Measurements from ENCODE around the gene STAT3.
"Not testable (repeated sequence)": the region's sequence is repeated elsewhere in the genome, so short reads cannot be mapped to it uniquely, and the experiment has no call there.

STAT3 gene

DNA sequence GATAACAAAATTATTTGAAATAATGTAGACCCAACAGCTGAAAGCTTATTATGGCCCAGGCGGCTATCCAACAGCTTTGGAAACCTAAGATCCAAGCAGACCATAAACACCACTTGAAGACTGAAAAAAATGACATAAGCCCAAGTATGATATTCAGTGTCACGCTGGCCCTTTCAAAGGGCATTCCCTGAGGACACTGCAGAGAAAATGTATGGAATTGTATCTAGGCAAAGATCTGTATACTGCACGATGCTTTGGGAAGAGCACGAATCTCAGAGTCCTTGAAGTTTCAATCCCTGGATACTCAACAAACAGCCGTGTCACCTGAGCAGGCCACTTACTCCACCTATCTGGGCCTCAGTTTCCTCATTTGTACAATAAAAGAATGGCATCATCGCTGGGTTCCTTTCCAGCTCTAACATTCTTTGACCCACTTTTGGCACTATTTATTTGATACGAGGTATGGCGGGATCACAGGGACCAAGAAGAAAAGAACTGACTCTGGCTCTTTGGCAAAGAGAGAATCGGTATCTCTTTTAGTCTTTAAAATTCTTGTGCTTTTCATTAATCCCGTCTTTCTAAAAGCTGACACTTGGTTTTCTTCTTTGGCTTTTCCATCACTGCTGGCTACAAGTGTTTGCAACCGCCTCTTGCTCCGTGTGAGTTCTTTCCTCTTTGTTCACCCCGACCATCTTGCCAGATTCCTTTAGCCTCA, 113.3 kb downstream of the STAT3 start:
- DNase-seq: no peak

DNA sequence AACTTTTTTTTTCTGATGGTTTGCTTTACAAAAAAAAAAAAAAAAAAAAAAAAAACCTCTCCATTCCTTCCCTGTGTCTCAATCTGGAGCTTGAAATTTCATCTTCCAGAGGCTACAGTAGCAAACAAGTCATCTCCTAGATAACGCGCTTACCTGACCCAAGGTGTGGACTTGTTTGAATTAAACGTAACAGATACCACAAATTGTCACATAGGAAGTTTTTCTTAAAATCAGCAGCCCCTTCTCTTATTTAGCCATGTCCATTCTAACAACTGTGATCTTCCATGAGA, 114.0 kb downstream of the STAT3 start:
- no peak for DNase-seq

DNA sequence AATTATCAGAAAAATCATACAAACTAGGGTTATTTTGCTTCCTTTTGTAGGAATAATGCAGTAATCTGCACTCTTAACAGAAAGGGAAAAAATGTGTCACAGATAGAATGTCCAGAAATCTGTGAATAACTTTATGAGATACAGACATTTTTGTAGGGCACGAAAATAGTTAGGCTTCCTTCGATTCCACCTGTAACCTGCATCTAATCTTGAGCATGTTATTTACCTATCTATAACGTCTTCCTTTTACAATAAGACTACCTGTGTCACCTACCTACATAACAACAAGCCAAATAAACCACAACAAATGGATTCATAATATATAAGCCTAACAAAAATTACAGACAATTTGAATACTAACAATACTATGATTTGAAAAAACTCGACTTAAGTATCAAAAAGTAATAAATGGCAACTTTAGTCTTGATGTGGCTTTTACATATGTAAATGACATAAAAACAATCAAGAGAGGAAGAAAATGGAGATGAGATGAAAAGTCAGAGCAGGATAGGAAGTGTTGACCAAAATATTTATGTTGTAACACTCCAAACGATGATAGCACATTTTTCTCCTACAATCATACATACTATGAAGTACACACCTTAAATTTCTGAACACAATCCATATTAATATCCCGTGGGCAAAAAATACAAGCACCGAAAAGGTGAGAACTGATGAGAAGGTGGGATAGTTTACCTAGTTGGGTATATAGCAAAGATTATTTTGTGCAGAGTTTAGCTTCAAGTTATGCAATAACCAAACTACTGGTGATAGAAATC, 114.6 kb downstream of the STAT3 start:
- no peak for DNase-seq

DNA sequence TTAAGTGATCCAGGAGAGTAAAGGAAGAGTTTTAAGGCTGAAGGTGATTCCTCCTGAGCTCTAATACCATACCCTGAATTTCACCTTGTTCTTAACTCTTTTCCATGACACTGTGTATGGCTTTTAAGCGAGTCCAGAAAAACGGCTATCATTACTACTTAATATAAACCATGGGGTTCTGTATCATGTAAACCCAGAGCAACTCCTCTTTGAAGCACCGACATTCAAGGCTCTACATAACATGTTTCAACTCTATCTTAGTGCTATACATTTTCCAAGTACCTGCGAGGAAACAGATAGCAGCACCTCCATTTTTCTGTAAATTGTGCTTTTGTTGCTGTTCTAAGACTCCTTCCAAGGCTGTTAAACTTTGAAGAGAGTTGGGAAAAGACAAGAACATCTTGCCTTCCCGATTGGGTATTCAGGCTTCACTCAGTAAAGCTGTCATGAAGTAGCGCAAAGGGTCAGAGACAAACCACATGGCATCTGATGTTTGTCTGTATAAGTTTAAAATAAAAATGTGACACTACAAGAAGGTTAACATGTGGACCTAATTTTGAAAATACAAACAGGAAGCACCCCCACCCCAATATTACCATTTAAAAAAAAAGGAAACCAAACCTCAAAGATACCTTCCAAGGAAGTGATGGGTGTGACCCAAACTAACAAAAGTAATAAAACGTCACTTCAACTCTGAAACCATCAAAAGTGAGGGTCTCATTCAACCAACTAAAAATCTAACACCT, 115.9 kb downstream of the STAT3 start:
- DNase-seq: no peak

DNA sequence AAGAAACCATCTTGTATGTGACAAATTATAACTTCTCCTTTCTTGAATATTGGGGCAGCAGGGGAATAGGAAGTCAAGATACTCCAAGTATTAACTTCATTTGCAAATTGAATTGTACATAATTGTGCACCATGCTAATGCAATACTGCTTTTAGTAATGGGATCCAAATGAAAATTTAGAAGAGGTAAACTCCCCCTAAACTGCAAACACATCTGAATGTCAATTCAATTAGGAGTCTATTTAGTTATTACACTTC, 116.5 kb downstream of the STAT3 start:
- DNase-seq: no peak

DNA sequence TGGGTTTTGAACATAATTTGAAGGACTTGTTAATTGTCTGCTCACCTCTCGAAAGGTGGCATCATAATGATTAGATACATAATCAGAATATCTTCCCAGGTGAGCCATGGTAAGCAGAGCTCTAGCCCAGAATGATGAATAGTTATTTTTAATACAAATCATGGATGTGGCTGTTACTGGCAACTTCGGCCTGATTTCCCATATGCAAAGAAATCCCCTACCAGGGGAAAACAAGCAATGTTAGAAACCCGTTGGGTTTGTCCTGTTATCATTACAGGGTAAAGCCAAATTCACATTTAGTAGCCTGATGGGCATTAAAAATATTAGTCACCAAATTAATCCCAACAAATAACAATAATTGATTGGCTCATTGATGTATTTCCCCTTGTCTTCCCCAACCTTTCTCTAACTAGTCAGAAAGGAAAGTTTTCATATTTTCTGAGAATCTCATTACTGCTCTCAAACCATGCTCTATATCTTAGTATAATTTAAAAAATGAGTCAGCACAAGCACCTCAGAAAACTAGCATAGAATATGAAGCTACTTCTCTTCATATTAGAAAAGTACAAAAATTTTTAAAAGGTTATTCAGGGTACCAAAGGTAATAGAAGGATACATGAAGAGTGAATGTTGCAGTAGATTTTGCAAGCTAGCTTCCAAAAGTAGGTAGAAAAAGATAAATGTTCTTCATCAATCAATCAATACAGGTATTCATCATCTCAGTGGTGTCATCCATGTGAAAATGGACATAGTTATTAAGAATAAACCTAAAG, 117.0 kb downstream of the STAT3 start:
- DNase-seq: no peak

DNA sequence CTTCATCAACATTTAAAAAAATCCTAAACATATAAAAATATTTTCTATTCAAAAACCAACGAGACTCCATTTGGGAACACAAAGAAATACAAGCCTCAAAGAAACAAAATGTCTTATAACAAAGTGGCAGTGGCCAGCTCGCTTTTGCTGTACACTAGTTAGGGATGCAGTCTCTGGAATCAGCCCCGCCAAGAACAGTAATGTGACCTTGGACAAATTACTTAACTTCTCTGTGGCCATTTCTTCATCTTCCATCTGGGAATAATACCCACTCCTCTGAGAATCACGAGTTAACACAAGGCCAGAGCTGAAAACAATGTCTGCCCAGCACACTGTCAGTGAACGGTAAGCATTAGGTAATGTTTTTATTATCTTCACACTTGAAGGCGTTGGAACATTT, 117.6 kb downstream of the STAT3 start:
- DNase-seq: no peak

DNA sequence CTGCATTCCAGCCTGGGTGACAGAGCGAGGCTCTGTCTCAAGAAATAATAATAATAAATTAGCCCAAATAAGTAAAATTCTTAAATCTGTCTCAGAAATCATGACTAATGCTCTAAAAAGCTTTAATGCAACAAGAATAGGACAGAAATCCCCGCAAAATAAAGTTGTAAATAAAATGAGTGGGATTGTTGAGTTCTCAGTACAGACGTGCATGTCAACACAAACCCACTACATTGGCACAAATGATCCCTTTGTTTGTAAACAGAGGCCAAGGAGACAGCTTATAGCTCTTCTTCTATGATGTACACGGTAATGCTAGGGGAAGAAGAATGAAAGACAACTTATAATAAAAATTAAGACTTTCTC, 118.1 kb downstream of the STAT3 start:
- no peak for DNase-seq

DNA sequence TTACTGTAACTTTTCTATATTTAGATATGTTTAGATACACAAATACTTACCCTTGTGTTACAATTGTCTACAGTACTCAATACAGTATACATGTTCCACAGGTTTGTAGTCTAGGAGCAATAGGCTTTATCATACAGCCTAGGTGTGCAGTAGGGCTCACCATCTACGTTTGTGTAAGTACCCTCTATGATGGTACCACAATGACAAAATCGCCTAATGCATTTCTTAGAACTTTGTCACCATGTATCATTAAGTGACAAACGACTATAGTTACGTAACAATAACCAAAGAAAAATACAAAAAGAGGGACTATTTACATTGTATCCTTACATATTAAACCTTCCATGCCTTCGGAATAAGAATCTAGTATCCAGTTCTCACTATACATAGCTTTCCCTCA, 120.0 kb downstream of the STAT3 start:
- no peak for DNase-seq

DNA sequence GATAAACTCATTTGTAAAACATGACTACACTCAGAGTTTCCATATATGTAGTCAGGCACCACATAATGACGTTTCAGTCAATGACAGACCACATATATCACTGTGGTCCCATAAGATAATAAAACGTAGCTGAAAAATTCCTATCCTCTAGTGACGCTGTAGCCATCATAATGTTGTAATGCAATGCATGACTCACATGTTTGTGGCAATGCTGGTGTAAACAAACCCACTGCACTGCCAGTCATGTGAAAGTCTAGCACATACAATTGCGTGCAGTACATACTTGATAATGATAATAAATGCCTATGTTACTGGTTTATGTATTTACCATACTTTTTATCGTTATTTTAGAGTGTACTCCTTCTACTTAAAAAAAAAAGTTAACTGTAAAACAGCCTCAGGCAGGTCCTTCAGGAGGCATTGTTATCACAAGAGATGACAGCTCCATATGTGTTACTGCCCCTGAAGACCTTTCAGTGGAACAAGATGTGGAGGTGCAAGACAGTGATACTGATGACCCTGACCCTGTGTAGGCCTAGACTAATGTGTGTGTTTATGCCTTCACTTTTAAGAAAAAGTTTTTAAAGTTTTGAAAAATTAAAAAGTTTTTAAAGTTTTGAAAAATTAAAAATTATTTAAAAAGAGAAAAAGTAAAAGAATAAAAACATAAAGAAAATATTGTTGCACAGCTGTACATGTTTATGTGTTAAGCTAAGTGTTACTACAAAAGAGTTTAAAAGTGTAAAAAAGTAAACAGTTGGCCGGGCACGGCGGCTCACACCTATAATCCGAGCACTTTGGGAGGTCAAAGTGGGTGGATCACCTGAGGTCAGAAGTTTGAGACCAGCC, 121.1 kb downstream of the STAT3 start:
- no peak for DNase-seq

DNA sequence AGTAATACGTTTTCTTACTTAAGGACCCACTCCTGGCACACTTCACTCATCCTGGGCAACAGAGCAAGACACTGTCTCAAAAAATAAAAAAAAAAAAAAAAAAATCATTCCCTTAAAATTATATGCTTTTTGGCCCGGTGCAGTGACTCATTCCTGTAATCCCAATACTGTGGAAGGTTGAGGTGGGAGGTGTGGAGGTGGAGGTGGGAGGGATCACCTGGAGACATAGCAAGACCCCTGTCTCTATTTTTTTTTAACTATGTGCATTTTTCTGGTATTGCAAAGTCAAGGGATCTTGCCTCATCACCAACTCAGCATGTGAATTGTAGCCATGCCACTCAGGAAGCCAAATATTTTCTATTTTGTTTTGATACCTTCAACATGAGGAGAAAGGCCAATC, 121.8 kb downstream of the STAT3 start:
- no peak for DNase-seq

DNA sequence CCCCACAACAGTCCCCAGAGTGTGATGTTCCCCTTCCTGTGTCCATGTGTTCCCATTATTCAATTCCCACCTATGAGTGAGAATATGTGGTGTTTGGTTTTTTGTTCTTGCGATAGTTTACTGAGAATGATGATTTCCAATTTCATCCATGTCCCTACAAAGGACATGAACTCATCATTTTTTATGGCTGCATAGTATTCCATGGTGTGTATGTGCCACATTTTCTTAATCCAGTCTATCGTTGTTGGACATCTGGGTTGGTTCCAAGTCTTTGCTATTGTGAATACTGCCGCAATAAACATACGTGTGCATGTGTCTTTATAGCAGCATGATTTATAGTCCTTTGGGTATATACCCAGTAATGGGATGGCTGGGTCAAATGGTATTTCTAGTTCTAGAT, 123.9 kb downstream of the STAT3 start:
- DNase-seq: not testable (repeated sequence)

Measured in NCI-H1092 (cell line).